Astrocyte (in vitro differentiated cells and primary cell): ENCODE results near the gene EXOC4. TPM values are rescaled to one million over a fixed set of nuclear protein-coding genes. Genes with fewer than 3 reads are reported as not detected.

ENCODE experiments used
- DNase-seq: peaks from one replicate; pipeline ENCODE4 v3.0.0-alpha.2; 2010; ENCODE audit warnings: low read depth
- FAIRE-seq: peaks from 2 replicates; lab custom pipeline; 2011; peaks lifted over from hg19 to GRCh38; lab: Jason Lieb, UNC
- H2AFZ ChIP-seq: 2 replicates; pipeline ENCODE4 v1.6.0; 2012; ENCODE audit warnings: low read depth, low read length, inconsistent platforms
- H3K27ac ChIP-seq: 2 replicates; pipeline ENCODE4 v1.5.1; 2011; ENCODE audit warnings: low read depth, low read length, inconsistent platforms
- H3K27me3 ChIP-seq: 2 replicates; pipeline ENCODE4 v1.6.0; 2011; ENCODE audit warnings: low read length, inconsistent platforms; ENCODE audit not compliant: insufficient read depth
- H3K36me3 ChIP-seq: 2 replicates; pipeline ENCODE4 v1.5.1; 2011; ENCODE audit warnings: low read length, inconsistent platforms; ENCODE audit not compliant: insufficient read depth
- H3K4me1 ChIP-seq: 2 replicates; pipeline ENCODE4 v1.5.1; 2011; ENCODE audit warnings: low read length, inconsistent platforms; ENCODE audit not compliant: insufficient read depth
- H3K4me2 ChIP-seq: 2 replicates; pipeline ENCODE4 v1.6.0; 2012; ENCODE audit warnings: low read length, inconsistent platforms
- H3K4me3 ChIP-seq: 2 replicates; pipeline ENCODE4 v1.5.1; 2011; ENCODE audit warnings: low read depth, mild to moderate bottlenecking, low read length, inconsistent platforms; ENCODE audit not compliant: insufficient read depth
- H3K79me2 ChIP-seq: 2 replicates; pipeline ENCODE4 v1.6.0; 2012; ENCODE audit warnings: mild to moderate bottlenecking, low read length, inconsistent platforms; ENCODE audit not compliant: insufficient read depth
- H3K9ac ChIP-seq: 2 replicates; pipeline ENCODE4 v1.6.0; 2012; ENCODE audit warnings: mild to moderate bottlenecking, low read length, inconsistent platforms
- H3K9me3 ChIP-seq: 2 replicates; pipeline ENCODE4 v1.5.1; 2012; ENCODE audit warnings: low read depth, mild to moderate bottlenecking, low read length, inconsistent platforms; ENCODE audit not compliant: insufficient read depth
- H4K20me1 ChIP-seq: 2 replicates; pipeline ENCODE4 v1.6.0; 2012; ENCODE audit warnings: low read length, inconsistent platforms; ENCODE audit not compliant: insufficient read depth
- H3K27ac Mint-ChIP-seq: one replicate; pipeline ENCODE4 v1.8.0; 2021; ENCODE audit warnings: mild to moderate bottlenecking, mixed read lengths; ENCODE audit not compliant: unreplicated experiment
- H3K27me3 Mint-ChIP-seq: one replicate; pipeline ENCODE4 v1.8.0; 2021; ENCODE audit warnings: low read depth, mixed read lengths; ENCODE audit not compliant: unreplicated experiment
- H3K36me3 Mint-ChIP-seq: one replicate; pipeline ENCODE4 v1.8.0; 2021; ENCODE audit warnings: low read depth, mixed read lengths; ENCODE audit not compliant: unreplicated experiment
- H3K4me1 Mint-ChIP-seq: one replicate; pipeline ENCODE4 v1.8.0; 2021; ENCODE audit warnings: low read depth, mixed read lengths; ENCODE audit not compliant: unreplicated experiment
- H3K4me3 Mint-ChIP-seq: one replicate; pipeline ENCODE4 v1.8.0; 2021; ENCODE audit warnings: mild to moderate bottlenecking, moderate library complexity, mixed read lengths; ENCODE audit not compliant: unreplicated experiment
- H3K9me3 Mint-ChIP-seq: one replicate; pipeline ENCODE4 v1.8.0; 2021; ENCODE audit warnings: mild to moderate bottlenecking, mixed read lengths; ENCODE audit not compliant: unreplicated experiment
- CTCF ChIP-seq: IDR thresholded peaks from 2 replicates; pipeline ENCODE4 v1.5.1; 2011; ENCODE audit warnings: low read depth, mild to moderate bottlenecking, inconsistent platforms, low read length, moderate library complexity; ENCODE audit not compliant: insufficient read depth
- EZH2 ChIP-seq: IDR thresholded peaks from 2 replicates; pipeline ENCODE4 v1.6.1; 2012; ENCODE audit warnings: mild to moderate bottlenecking, low read length, inconsistent platforms; ENCODE audit not compliant: insufficient read depth
- total RNA-seq: library from RNA; stranded (reverse); gene quantifications from 2 replicates; pipeline ENCODE4 v1.2.1, GENCODE V29; 2021

EXOC4 gene
- total RNA-seq, 1 donor from 2014 or later = 57.5 TPM

GRCh38 chr7:133958822-133959221, 705.9 kb downstream of the EXOC4 start:
- TF ChIP-seq EZH2 = no peak
- no peak for TF ChIP-seq CTCF
- Histone ChIP-seq H3K79me2 (no peaks in the 10 kb centered on the region), H3K27ac (no peak overlapping the region), H3K36me3 (no peaks in the 10 kb centered on the region), H3K9ac (no peak overlapping the region), H3K4me1 (no peaks in the 10 kb centered on the region), H2AFZ (no peak overlapping the region), H4K20me1 (no peaks in the 10 kb centered on the region), H3K4me3 (no peak overlapping the region), H3K27me3 (no peaks in the 10 kb centered on the region), H3K9me3 (peaks cover 3% of the 10 kb centered on the region), H3K4me2 (no peak overlapping the region)
- H3K27me3 Mint-ChIP-seq = no peaks in the 10 kb centered on the region
- no peaks in the 10 kb centered on the region for H3K4me1 Mint-ChIP-seq
- no peak for DNase-seq
- H3K27ac Mint-ChIP-seq = no peak overlapping the region
- H3K4me3 Mint-ChIP-seq = no peak overlapping the region
- H3K36me3 Mint-ChIP-seq = no peaks in the 10 kb centered on the region
- no peak for FAIRE-seq
- no peaks in the 10 kb centered on the region for H3K9me3 Mint-ChIP-seq

GRCh38 chr7:133959505-133959904, 706.6 kb downstream of the EXOC4 start:
- H3K36me3 Mint-ChIP-seq = no peaks in the 10 kb centered on the region
- H3K4me3 ChIP-seq = no peak overlapping the region
- H3K4me1 Mint-ChIP-seq = no peaks in the 10 kb centered on the region
- no peak overlapping the region for H3K27ac Mint-ChIP-seq
- TF ChIP-seq CTCF = no peak
- no peak for TF ChIP-seq EZH2
- H3K27me3 ChIP-seq = no peaks in the 10 kb centered on the region
- H3K79me2 ChIP-seq = no peaks in the 10 kb centered on the region
- no peak for DNase-seq
- no peak for FAIRE-seq
- H3K27ac ChIP-seq = no peak overlapping the region
- no peak overlapping the region for H3K9ac ChIP-seq
- no peaks in the 10 kb centered on the region for H3K27me3 Mint-ChIP-seq
- no peak overlapping the region for H3K4me3 Mint-ChIP-seq
- no peaks in the 10 kb centered on the region for H4K20me1 ChIP-seq
- peaks cover 3% of the 10 kb centered on the region for H3K9me3 Mint-ChIP-seq
- H3K4me2 ChIP-seq = no peak overlapping the region
- no peaks in the 10 kb centered on the region for H3K36me3 ChIP-seq
- no peaks in the 10 kb centered on the region for H3K4me1 ChIP-seq
- no peak overlapping the region for H2AFZ ChIP-seq
- peaks cover 3% of the 10 kb centered on the region for H3K9me3 ChIP-seq

- FAIRE-seq (no peak), DNase-seq (no peak)
- no peaks in the 10 kb centered on the region for H3K9me3 ChIP-seq
- TF ChIP-seq CTCF (no peak), EZH2 (no peak)
- H3K27me3 ChIP-seq = no peaks in the 10 kb centered on the region
- Mint-ChIP-seq H3K4me3 (no peak overlapping the region), H3K36me3 (no peaks in the 10 kb centered on the region), H3K9me3 (peaks cover 10% of the 10 kb centered on the region), H3K4me1 (no peaks in the 10 kb centered on the region), H3K27me3 (no peaks in the 10 kb centered on the region), H3K27ac (no peak overlapping the region)
- no peaks in the 10 kb centered on the region for H3K4me1 ChIP-seq
- H2AFZ ChIP-seq = no peak overlapping the region
- H3K36me3 ChIP-seq = no peaks in the 10 kb centered on the region
- no peak overlapping the region for H3K27ac ChIP-seq
- no peak overlapping the region for H3K4me3 ChIP-seq
- H3K79me2 ChIP-seq = no peaks in the 10 kb centered on the region
- no peak overlapping the region for H3K4me2 ChIP-seq
- no peak overlapping the region for H3K9ac ChIP-seq
- no peaks in the 10 kb centered on the region for H4K20me1 ChIP-seq
Observed at GRCh38 chr7:133961724-133962123, 708.8 kb downstream of the EXOC4 start.
